Liver (tissue), 3 donors: Measurements from ENCODE around the gene DNALI1.

ENCODE experiments used
- ATF3 ChIP-seq: IDR thresholded peaks from 2 replicates; pipeline ENCODE4 v1.6.1; 2016; ENCODE audit warnings: antibody characterized with exemption
- CTCF ChIP-seq: fragments of 150-350 bp; IDR thresholded peaks from 2 replicates; pipeline ENCODE4 v1.5.1; 2017; ENCODE audit warnings: improper control_type of control experiment, low read depth, low read length; ENCODE audit not compliant: missing input control
- FOXA1 ChIP-seq: IDR thresholded peaks from 2 replicates; pipeline ENCODE4 v1.6.1; 2016; ENCODE audit warnings: antibody characterized with exemption
- GABPA ChIP-seq, 2 donors: IDR thresholded peaks in 1 of 2; conservative IDR thresholded peaks in 1 of 2; 2 replicates each; pipeline ENCODE4 v1.6.1; 2016; ENCODE audit warnings: antibody characterized with exemption in 2 of 2, mild to moderate bottlenecking in 1 of 2, moderate library complexity in 1 of 2
- HNF4A ChIP-seq, 2 donors: conservative IDR thresholded peaks; 2 replicates each; pipeline ENCODE4 v1.6.1; 2016; ENCODE audit warnings: antibody characterized with exemption in 2 of 2, mild to moderate bottlenecking in 2 of 2
- MAX ChIP-seq: IDR thresholded peaks from 2 replicates; pipeline ENCODE4 v1.6.1; 2016; ENCODE audit warnings: antibody characterized with exemption
- NR2F2 ChIP-seq: IDR thresholded peaks from 2 replicates; pipeline ENCODE4 v1.6.1; 2016; ENCODE audit warnings: antibody characterized with exemption
- RAD21 ChIP-seq, 2 donors: IDR thresholded peaks; 2 replicates each; pipeline ENCODE4 v1.6.1; 2016; ENCODE audit warnings: antibody characterized with exemption in 2 of 2, mild to moderate bottlenecking in 2 of 2
- REST ChIP-seq: IDR thresholded peaks from 2 replicates; pipeline ENCODE4 v1.6.1; 2016; ENCODE audit warnings: antibody characterized with exemption, mild to moderate bottlenecking
- SP1 ChIP-seq: IDR thresholded peaks from 2 replicates; pipeline ENCODE4 v1.6.1; 2018; ENCODE audit warnings: antibody characterized with exemption, mild to moderate bottlenecking
- TAF1 ChIP-seq: conservative IDR thresholded peaks from 2 replicates; pipeline ENCODE4 v1.6.1; 2016; ENCODE audit warnings: antibody characterized with exemption, mild to moderate bottlenecking
- YY1 ChIP-seq: IDR thresholded peaks from 2 replicates; pipeline ENCODE4 v1.6.1; 2016; ENCODE audit warnings: antibody characterized with exemption, mild to moderate bottlenecking
- ZBTB33 ChIP-seq: IDR thresholded peaks from 2 replicates; pipeline ENCODE4 v1.6.1; 2016; ENCODE audit warnings: antibody characterized with exemption
- donor health status: healthy.
- donor health status: healthy.

- no peak for TF ChIP-seq HNF4A (conservative IDR thresholded peaks at IDR 0.05)
- TF ChIP-seq ZBTB33, result no peak
- TF ChIP-seq REST, result no peak
- no peak for TF ChIP-seq GABPA (IDR thresholded peaks at IDR 0.05 in 1 of 2, conservative IDR thresholded peaks at IDR 0.05 in 1 of 2)
- peak; percentile 61 for TF ChIP-seq CTCF
- TF ChIP-seq NR2F2, result no peak
- no peak for TF ChIP-seq TAF1
- peak; percentile 67 to 79 for TF ChIP-seq RAD21 (IDR thresholded peaks at IDR 0.05)
- no peak for TF ChIP-seq SP1
- no peak for TF ChIP-seq YY1
- TF ChIP-seq MAX, result no peak
- no peak for TF ChIP-seq ATF3
- TF ChIP-seq FOXA1, result no peak
Measured at GRCh38 chr1:37602750-37603694, 46.3 kb downstream of the DNALI1 start.
